Hepatocyte (in vitro differentiated cells): ENCODE data around the gene TIMP4. TPM values are rescaled to one million over a fixed set of nuclear protein-coding genes. Genes with fewer than 3 reads are reported as not detected.

Experiments
- DNase-seq: peaks from one replicate; pipeline ENCODE4 v3.0.0-alpha.2; 2016; ENCODE audit warnings: low spot score
- H2AFZ ChIP-seq: fragments of 200-600 bp; sonication (generic); 2 replicates; pipeline ENCODE4 v1.6.0; 2016; ENCODE audit warnings: antibody characterized with exemption, mild to moderate bottlenecking
- H3K27ac ChIP-seq: fragments of 200-600 bp; sonication (generic); 2 replicates; pipeline ENCODE4 v1.5.1; 2016; ENCODE audit warnings: mild to moderate bottlenecking
- H3K27me3 ChIP-seq: fragments of 200-600 bp; sonication (generic); 2 replicates; pipeline ENCODE4 v1.6.1; 2016
- H3K36me3 ChIP-seq: fragments of 200-600 bp; sonication (generic); replicated peaks from 2 replicates; pipeline ENCODE4 v1.5.1; 2016; ENCODE audit warnings: low read depth; ENCODE audit not compliant: insufficient read depth
- H3K4me1 ChIP-seq: fragments of 200-600 bp; sonication (generic); 2 replicates; pipeline ENCODE4 v1.5.1; 2016; ENCODE audit warnings: mild to moderate bottlenecking, moderate library complexity; ENCODE audit not compliant: insufficient read depth
- H3K4me2 ChIP-seq: fragments of 200-600 bp; sonication (generic); 2 replicates; pipeline ENCODE4 v1.6.0; 2016
- H3K4me3 ChIP-seq: fragments of 200-600 bp; sonication (generic); 2 replicates; pipeline ENCODE4 v1.5.1; 2016; ENCODE audit warnings: mild to moderate bottlenecking
- H3K79me2 ChIP-seq: fragments of 200-600 bp; sonication (generic); 2 replicates; pipeline ENCODE4 v1.6.0; 2017; ENCODE audit warnings: mild to moderate bottlenecking
- H3K9me2 ChIP-seq: fragments of 200-600 bp; sonication (generic); replicated peaks from 2 replicates; pipeline ENCODE4 v1.6.0; 2017; ENCODE audit warnings: mild to moderate bottlenecking; ENCODE audit not compliant: insufficient read depth
- H3K9me3 ChIP-seq: fragments of 200-600 bp; sonication (generic); 2 replicates; pipeline ENCODE4 v1.5.1; 2016; ENCODE audit warnings: low read depth, mild to moderate bottlenecking
- H4K20me1 ChIP-seq: fragments of 200-600 bp; sonication (generic); 2 replicates; pipeline ENCODE4 v1.6.0; 2016; ENCODE audit warnings: mild to moderate bottlenecking; ENCODE audit not compliant: insufficient read depth, poor library complexity, severe bottlenecking
- CTCF ChIP-seq: fragments of 200-600 bp; sonication (generic); IDR thresholded peaks from 2 replicates; pipeline ENCODE4 v1.5.1; 2016; ENCODE audit warnings: antibody characterized with exemption, mild to moderate bottlenecking; ENCODE audit not compliant: poor library complexity
- EZH2 ChIP-seq: fragments of 200-600 bp; sonication (generic); IDR thresholded peaks from 2 replicates; pipeline ENCODE4 v1.6.1; 2016; ENCODE audit warnings: antibody characterized with exemption, mild to moderate bottlenecking, borderline replicate concordance
- EZH2phosphoT487 ChIP-seq: fragments of 200-600 bp; sonication (generic); IDR thresholded peaks from one replicate; pipeline ENCODE4 v1.6.1; 2018; ENCODE audit warnings: antibody characterized with exemption, mild to moderate bottlenecking, low read depth, moderate library complexity; ENCODE audit not compliant: unreplicated experiment, severe bottlenecking
- WGBS: methylation state at CpG from one replicate; pipeline ENCODE4 v1.1.6; 2016; ENCODE audit warnings: low lambda C conversion rate; ENCODE audit errors: missing lambda C conversion rate; 5-methylcytosine and 5-hydroxymethylcytosine counted together
- polyA plus RNA-seq: library from polyadenylated mRNA; unstranded; fragments of >200 nt; fragmentation: Nextera tagmentation; extraction: Ambion mirVana; gene quantifications from 2 replicates; pipeline ENCODE4 v1.2.1, GENCODE V29; 2016
- total RNA-seq: library from RNA; depleted of rRNA; stranded (reverse); fragments of >200 nt; gene quantifications from 2 replicates; pipeline ENCODE4 v1.2.3, GENCODE V29; 2014

Gene TIMP4
- total and polyA plus RNA-seq, 2 experiments from 2014 or later, result 4.7 TPM

GRCh38 chr3:12180218-12180617, 21.5 kb upstream of the TIMP4 start:
- no peaks in the 10 kb centered on the region for H3K27me3 ChIP-seq
- no peak for DNase-seq
- H3K79me2 ChIP-seq, result no peaks in the 10 kb centered on the region
- H2AFZ ChIP-seq, result no peak overlapping the region
- H3K9me2 ChIP-seq, result no peaks in the 10 kb centered on the region
- no peaks in the 10 kb centered on the region for H3K36me3 ChIP-seq
- H3K9me3 ChIP-seq, result no peaks in the 10 kb centered on the region
- TF ChIP-seq CTCF, result no peak
- TF ChIP-seq EZH2phosphoT487, result no peak
- no peak for TF ChIP-seq EZH2
- H4K20me1 ChIP-seq, result no peaks in the 10 kb centered on the region
- no peak overlapping the region for H3K4me2 ChIP-seq
- no peak overlapping the region for H3K27ac ChIP-seq
- no peak overlapping the region for H3K4me3 ChIP-seq
- 85% methylated on average over 4 of the region's 6 CpGs for WGBS
- H3K4me1 ChIP-seq, result no peaks in the 10 kb centered on the region

- 94% methylated on average over 1 of the region's 1 CpG for WGBS
- H3K9me3 ChIP-seq, result no peaks in the 10 kb centered on the region
- H3K27me3 ChIP-seq, result no peaks in the 10 kb centered on the region
- H3K79me2 ChIP-seq, result no peaks in the 10 kb centered on the region
- DNase-seq, result no peak
- H3K27ac ChIP-seq, result no peak overlapping the region
- H3K4me2 ChIP-seq, result no peak overlapping the region
- no peak overlapping the region for H2AFZ ChIP-seq
- no peaks in the 10 kb centered on the region for H3K4me1 ChIP-seq
- H3K4me3 ChIP-seq, result no peak overlapping the region
- H3K9me2 ChIP-seq, result no peaks in the 10 kb centered on the region
- no peaks in the 10 kb centered on the region for H4K20me1 ChIP-seq
- no peaks in the 10 kb centered on the region for H3K36me3 ChIP-seq
- TF ChIP-seq EZH2 (no peak), EZH2phosphoT487 (no peak), CTCF (no peak)
Observed at GRCh38 chr3:12179441-12179840, 20.7 kb upstream of the TIMP4 start.

GRCh38 chr3:12178091-12178820, 19.5 kb upstream of the TIMP4 start:
- Histone ChIP-seq H3K9me2 (no peaks in the 10 kb centered on the region), H3K27me3 (no peaks in the 10 kb centered on the region), H4K20me1 (no peaks in the 10 kb centered on the region), H3K27ac (no peak overlapping the region), H3K4me2 (no peak overlapping the region), H2AFZ (no peak overlapping the region), H3K4me1 (no peaks in the 10 kb centered on the region), H3K4me3 (no peak overlapping the region), H3K79me2 (no peaks in the 10 kb centered on the region), H3K36me3 (no peaks in the 10 kb centered on the region), H3K9me3 (no peaks in the 10 kb centered on the region)
- DNase-seq, result no peak
- TF ChIP-seq CTCF (no peak), EZH2phosphoT487 (no peak), EZH2 (no peak)
- WGBS, result 85% methylated on average over 6 of the region's 6 CpGs
